Measurements from ENCODE around the gene GCNT4.

GCNT4 gene

GRCh38 chr5:75050415-75050814, 1.9 kb downstream of the GCNT4 start:
- no peak for DNase-seq (ENCODE audit: low read depth)

- DNase-seq (ENCODE audit: low read depth): no peak
Measured at GRCh38 chr5:75049456-75050351, 2.7 kb downstream of the GCNT4 start.

GRCh38 chr5:75048457-75048953, 3.9 kb downstream of the GCNT4 start:
- no peak for DNase-seq (ENCODE audit: low read depth)

- DNase-seq (ENCODE audit: low read depth): no peak
Measured at GRCh38 chr5:75047356-75047755, 5.0 kb downstream of the GCNT4 start.

- no peak for DNase-seq (ENCODE audit: low read depth)
Measured at GRCh38 chr5:75046366-75047142, 5.8 kb downstream of the GCNT4 start.

GRCh38 chr5:75045071-75045470, 7.3 kb downstream of the GCNT4 start:
- DNase-seq (ENCODE audit: low read depth): no peak

GRCh38 chr5:75044406-75044805, 8.0 kb downstream of the GCNT4 start:
- DNase-seq (ENCODE audit: low read depth): no peak

- DNase-seq (ENCODE audit: low read depth): no peak
Measured at GRCh38 chr5:75043633-75044264, 8.6 kb downstream of the GCNT4 start.

GRCh38 chr5:75042522-75042921, 9.8 kb downstream of the GCNT4 start:
- no peak for DNase-seq (ENCODE audit: low read depth)

GRCh38 chr5:75040973-75041372, 11.4 kb downstream of the GCNT4 start:
- no peak for DNase-seq (ENCODE audit: low read depth)

- peak; percentile 79 for DNase-seq (ENCODE audit: low read depth)
Measured at GRCh38 chr5:75037106-75037505, 15.3 kb downstream of the GCNT4 start.

- DNase-seq (ENCODE audit: low read depth): no peak
Measured at GRCh38 chr5:75034137-75034739, 18.1 kb downstream of the GCNT4 start.

GRCh38 chr5:75031366-75031765, 21.0 kb downstream of the GCNT4 start:
- no peak for DNase-seq (ENCODE audit: low read depth)

GRCh38 chr5:75028090-75028489, 24.3 kb downstream of the GCNT4 start:
- DNase-seq (ENCODE audit: low read depth): no peak

- no peak for DNase-seq (ENCODE audit: low read depth)
Measured at GRCh38 chr5:75023368-75024159, 28.8 kb downstream of the GCNT4 start.

GRCh38 chr5:75021800-75022199, 30.6 kb downstream of the GCNT4 start:
- no peak for DNase-seq (ENCODE audit: low read depth)

- no peak for DNase-seq (ENCODE audit: low read depth)
Measured at GRCh38 chr5:75021219-75021618, 31.1 kb downstream of the GCNT4 start.

GRCh38 chr5:75020016-75020656, 32.2 kb downstream of the GCNT4 start:
- no peak for DNase-seq (ENCODE audit: low read depth)

GRCh38 chr5:75018805-75019587, 33.4 kb downstream of the GCNT4 start:
- DNase-seq (ENCODE audit: low read depth): no peak

GRCh38 chr5:75017971-75018370, 34.4 kb downstream of the GCNT4 start:
- no peak for DNase-seq (ENCODE audit: low read depth)

All from non-pigmented ciliary epithelial cell (primary cell).